ENCODE data around the gene GABRB3. TPM values are rescaled to one million over a fixed set of nuclear protein-coding genes. Genes with fewer than 3 reads are reported as not detected.

GABRB3 gene
- total RNA-seq, 1 donor from 2014 or later: not detected

DNA sequence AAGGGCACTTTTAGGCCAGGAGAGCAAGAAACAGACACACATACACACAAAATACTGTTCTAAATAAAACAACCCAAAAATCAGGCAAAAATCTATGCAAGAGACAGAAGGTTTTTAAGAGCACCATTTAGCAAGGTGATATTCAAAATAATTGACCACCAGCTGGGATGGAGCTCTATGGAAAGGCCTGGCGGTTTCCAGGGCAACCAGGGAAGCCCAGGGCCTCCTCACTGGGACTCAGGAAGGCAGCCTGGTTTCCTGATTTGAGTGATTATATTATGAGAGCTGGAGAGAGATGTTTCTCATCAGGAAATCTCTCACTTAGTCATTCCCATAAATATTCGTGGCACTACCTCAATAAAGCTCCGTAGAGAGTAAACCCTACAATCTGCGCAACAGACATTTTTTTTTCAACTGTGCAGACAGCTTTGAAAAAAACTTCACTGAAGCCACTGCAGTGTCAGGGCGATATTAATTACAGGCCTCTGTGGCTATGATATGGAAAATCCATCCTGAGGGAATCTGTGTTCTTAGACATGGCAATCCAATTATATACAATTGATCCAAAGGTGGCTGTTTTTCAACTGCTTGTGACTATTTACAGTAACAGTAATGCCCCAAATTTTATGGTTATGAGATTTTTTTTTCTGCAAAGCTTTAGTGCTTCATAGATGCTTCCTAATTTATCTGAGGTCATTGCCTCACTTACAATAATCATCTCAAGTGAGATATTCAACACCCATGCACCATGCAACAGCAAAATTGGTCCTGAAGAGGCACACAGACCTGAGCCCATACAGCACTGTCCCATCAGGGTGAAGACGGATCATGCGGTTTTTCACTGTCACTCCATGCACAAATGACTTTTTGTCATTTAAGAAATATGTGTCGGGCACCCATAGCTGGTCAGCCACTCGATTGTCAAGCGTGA lies 152.1 kb downstream of the GABRB3 start:
- Histone ChIP-seq H3K9me3 (no peaks in the 10 kb centered on the region), H3K27ac (no peak overlapping the region), H3K36me3 (no peaks in the 10 kb centered on the region), H3K4me1 (no peaks in the 10 kb centered on the region), H3K27me3 (no peaks in the 10 kb centered on the region), H3K4me3 (no peak overlapping the region)
- intact Hi-C loops (cut with DNase I): no loop called here
- TF ChIP-seq, protein P1, sequence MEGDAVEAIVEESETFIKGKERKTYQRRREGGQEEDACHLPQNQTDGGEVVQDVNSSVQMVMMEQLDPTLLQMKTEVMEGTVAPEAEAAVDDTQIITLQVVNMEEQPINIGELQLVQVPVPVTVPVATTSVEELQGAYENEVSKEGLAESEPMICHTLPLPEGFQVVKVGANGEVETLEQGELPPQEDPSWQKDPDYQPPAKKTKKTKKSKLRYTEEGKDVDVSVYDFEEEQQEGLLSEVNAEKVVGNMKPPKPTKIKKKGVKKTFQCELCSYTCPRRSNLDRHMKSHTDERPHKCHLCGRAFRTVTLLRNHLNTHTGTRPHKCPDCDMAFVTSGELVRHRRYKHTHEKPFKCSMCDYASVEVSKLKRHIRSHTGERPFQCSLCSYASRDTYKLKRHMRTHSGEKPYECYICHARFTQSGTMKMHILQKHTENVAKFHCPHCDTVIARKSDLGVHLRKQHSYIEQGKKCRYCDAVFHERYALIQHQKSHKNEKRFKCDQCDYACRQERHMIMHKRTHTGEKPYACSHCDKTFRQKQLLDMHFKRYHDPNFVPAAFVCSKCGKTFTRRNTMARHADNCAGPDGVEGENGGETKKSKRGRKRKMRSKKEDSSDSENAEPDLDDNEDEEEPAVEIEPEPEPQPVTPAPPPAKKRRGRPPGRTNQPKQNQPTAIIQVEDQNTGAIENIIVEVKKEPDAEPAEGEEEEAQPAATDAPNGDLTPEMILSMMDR (IDR thresholded peaks at IDR 0.05): no peak
- DNase-seq (ENCODE audit: low spot score in 2 of 2): no peak

DNA sequence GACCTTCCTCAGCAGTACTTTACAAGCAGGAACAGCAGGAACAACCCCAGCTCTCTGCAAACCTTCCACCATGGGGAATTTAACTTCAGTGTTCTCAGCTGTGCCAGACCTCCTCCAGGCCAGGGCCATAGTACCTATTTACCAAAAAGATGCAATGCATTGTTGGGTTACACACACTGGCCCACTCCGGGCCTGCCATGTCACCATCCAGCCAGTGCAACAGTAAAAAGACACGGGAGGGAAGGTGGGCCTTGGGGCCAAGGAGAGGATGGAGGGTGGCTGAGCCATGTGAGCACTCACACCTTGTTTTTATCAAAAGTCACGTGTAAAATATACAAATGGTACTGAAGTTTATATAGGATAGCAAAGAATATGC lies 157.0 kb downstream of the GABRB3 start:
- no peaks in the 10 kb centered on the region for H3K27me3 ChIP-seq
- TF ChIP-seq, protein P1 (IDR thresholded peaks at IDR 0.05): no peak
- no peaks in the 10 kb centered on the region for H3K9me3 ChIP-seq
- no peak overlapping the region for H3K27ac ChIP-seq
- intact Hi-C loops (cut with DNase I): no loop called here
- H3K4me1 ChIP-seq: no peaks in the 10 kb centered on the region
- DNase-seq (ENCODE audit: low spot score in 2 of 2): no peak
- H3K36me3 ChIP-seq: no peaks in the 10 kb centered on the region
- H3K4me3 ChIP-seq: no peak overlapping the region

DNA sequence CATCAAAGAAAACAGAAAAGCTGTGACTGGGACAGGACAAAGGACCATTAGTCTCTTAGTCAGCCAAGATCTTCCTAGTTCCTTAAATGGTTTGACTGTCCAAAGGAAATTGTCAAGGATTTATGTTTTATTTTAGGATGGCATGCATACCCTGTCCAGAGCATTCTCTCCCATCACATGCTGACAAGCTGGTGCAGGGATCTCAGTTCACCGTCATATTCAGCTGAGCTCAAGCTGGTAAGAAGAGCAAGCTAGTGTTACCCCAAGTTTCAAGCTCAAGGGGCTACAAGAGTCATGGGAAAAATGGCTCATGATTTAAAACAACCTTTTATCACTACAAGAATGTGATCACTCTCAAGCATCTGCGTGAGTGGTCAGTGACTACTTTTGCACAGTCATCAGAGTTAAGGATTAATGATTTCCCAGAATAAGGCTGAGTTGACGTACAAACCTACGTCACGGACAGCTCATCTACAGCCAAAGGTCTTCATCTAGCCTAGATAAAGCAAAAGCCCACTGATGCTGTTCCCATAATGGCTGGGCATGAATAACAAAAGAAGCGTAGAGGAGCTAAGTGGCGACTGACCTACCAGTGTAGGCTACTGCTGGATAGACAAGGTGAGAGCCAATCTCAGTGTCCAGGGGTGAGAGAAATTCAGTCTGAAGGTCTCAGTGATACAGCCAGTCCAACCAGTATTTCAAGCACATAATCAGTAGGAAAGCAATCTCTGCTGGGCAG lies 157.5 kb downstream of the GABRB3 start:
- no peak for DNase-seq (ENCODE audit: low spot score in 2 of 2)
- Histone ChIP-seq H3K36me3 (no peaks in the 10 kb centered on the region), H3K27me3 (no peaks in the 10 kb centered on the region), H3K4me3 (no peak overlapping the region), H3K9me3 (no peaks in the 10 kb centered on the region), H3K4me1 (no peaks in the 10 kb centered on the region), H3K27ac (no peak overlapping the region)
- TF ChIP-seq, protein P1 (IDR thresholded peaks at IDR 0.05): no peak
- intact Hi-C loops (cut with DNase I): no loop called here

DNA sequence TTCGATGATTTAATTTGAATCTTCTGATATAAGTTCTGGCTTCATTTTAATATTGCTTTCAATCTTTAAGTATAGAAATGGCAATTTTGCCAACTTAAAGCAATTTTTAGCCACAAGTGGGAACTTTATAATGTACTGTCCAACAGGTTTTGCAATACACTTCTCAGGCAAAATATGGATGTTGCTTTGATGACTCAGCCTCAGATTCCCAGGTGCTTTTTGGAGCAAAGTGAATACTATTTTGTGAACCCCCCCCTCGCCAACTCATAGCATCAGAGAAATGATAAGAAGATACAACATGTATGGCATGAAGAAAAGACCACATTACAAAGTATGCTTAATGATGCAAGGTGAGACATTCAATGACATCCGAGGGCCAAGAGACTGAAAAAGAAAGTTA lies 158.1 kb downstream of the GABRB3 start:
- DNase-seq (ENCODE audit: low spot score in 2 of 2): no peak
- H3K27me3 ChIP-seq: no peaks in the 10 kb centered on the region
- no peak overlapping the region for H3K27ac ChIP-seq
- TF ChIP-seq, protein P1 (IDR thresholded peaks at IDR 0.05): no peak
- H3K9me3 ChIP-seq: no peaks in the 10 kb centered on the region
- intact Hi-C loops (cut with DNase I): no loop called here
- H3K4me3 ChIP-seq: no peak overlapping the region
- H3K4me1 ChIP-seq: no peaks in the 10 kb centered on the region
- no peaks in the 10 kb centered on the region for H3K36me3 ChIP-seq

DNA sequence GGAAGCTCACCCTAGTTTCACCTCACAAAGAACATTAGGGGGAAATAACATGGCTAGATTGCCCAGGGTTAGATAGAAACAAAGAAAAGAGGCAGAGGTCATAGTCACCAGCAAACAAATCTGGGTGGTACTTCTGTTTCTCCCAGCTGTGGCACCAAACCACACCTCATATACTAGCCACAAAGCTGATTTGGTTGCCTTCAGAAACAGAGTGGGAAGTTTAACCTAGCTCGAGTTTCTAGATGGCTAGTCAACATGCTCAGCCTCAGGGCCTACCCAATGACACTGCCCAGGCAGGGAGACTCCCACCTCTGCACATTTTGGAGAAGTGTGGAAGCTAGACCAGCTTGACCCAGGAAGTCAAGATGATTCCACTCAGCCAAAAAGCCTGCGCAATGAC lies 174.2 kb downstream of the GABRB3 start:
- H3K27ac ChIP-seq: no peak overlapping the region

More for the DNA sequence above, 174.2 kb downstream of the GABRB3 start:
- Histone ChIP-seq H3K4me1 (no peaks in the 10 kb centered on the region), H3K36me3 (no peaks in the 10 kb centered on the region), H3K4me3 (no peak overlapping the region), H3K9me3 (peaks cover 0 to 15% of the 10 kb centered on the region in 2 donors), H3K27me3 (no peaks in the 10 kb centered on the region)
- TF ChIP-seq, protein P1 (IDR thresholded peaks at IDR 0.05): no peak
- no peak for DNase-seq (ENCODE audit: low spot score in 2 of 2)
- intact Hi-C loops (cut with DNase I): no loop called here
